Measurements from ENCODE around the gene CDC42BPA. TPM values are rescaled to one million over a fixed set of nuclear protein-coding genes. Genes with fewer than 3 reads are reported as not detected.

The CDC42BPA gene
- total RNA-seq (100 to 1,000 TPM; 105 to 109 TPM), polyA plus RNA-seq (ENCODE audit: insufficient read depth, low read depth, low replicate concordance) (39.9 TPM)
- long read RNA-seq, donor 1, partial matches to known transcripts, result 6 of 6 reads
- long read RNA-seq, donor 1, other reads (novel, unspliced or antisense), result 0 of 6 reads
- long read RNA-seq, donor 2, full-length matches to known transcripts, result 1 of 1 reads
- long read RNA-seq, donor 2, partial matches to known transcripts, result 0 of 1 reads
- long read RNA-seq, donor 2, other reads (novel, unspliced or antisense), result 0 of 1 reads

- intact Hi-C loops (cut with DNase I; ENCODE audit: low total_unique reads), result no loop called here
- Histone ChIP-seq H3K9me3 (no peaks in the 10 kb centered on the region), H3K4me1 (peaks cover 5% of the 10 kb centered on the region), H3K27ac (peak within 1 kb of the TSS; percentile 95 to 98), H3K27me3 (no peaks in the 10 kb centered on the region), H3K36me3 (ENCODE audit: low read depth, missing control alignments) (no peaks in the 10 kb centered on the region), H3K4me3 (peak within 1 kb of the TSS; percentile 75 to 94)
- TF ChIP-seq CTCF (IDR thresholded peaks at IDR 0.05), result no peak
- TF ChIP-seq POLR2A (IDR thresholded peaks at IDR 0.05), result no peak
- DNase-seq, result peak; percentile 87
- WGBS, 2 donors, result 1% methylated on average over 15 to 79 of the region's 98 CpGs
These were observed at the start of gene CDC42BPA for GRCh38 chr1:227318016-227318852. TSS of gene CDC42BPA (minus strand) at chr1:227318492. CDS start at chr1:227317182, 1,310 bp downstream.

GRCh38 chr1:227368009-227368408, 49.7 kb upstream of the CDC42BPA start:
- intact Hi-C loops (cut with DNase I; ENCODE audit: low total_unique reads), result no loop called here
- H3K36me3 ChIP-seq (ENCODE audit: low read depth, missing control alignments), result no peaks in the 10 kb centered on the region
- TF ChIP-seq CTCF (IDR thresholded peaks at IDR 0.05) (no peak), POLR2A (IDR thresholded peaks at IDR 0.05) (no peak)

GRCh38 chr1:227365473-227366431, 47.5 kb upstream of the CDC42BPA start:
- 89 to 90% methylated on average over 8 of the region's 8 CpGs for WGBS, 2 donors
- intact Hi-C loops (cut with DNase I; ENCODE audit: low total_unique reads), result no loop called here
- H3K36me3 ChIP-seq (ENCODE audit: low read depth, missing control alignments), result no peaks in the 10 kb centered on the region
- no peak for DNase-seq
- TF ChIP-seq POLR2A (IDR thresholded peaks at IDR 0.05), result no peak
- no peak for TF ChIP-seq CTCF (IDR thresholded peaks at IDR 0.05)
- no peaks in the 10 kb centered on the region for H3K27me3 ChIP-seq
- H3K4me3 ChIP-seq, result no peak overlapping the region
- H3K27ac ChIP-seq, result no peak overlapping the region
- no peaks in the 10 kb centered on the region for H3K9me3 ChIP-seq
- peaks cover 4% of the 10 kb centered on the region for H3K4me1 ChIP-seq

More at GRCh38 chr1:227368009-227368408, 49.7 kb upstream of the CDC42BPA start:
- no peak overlapping the region for H3K4me3 ChIP-seq
- DNase-seq, result no peak
- H3K27me3 ChIP-seq, result no peaks in the 10 kb centered on the region
- no peaks in the 10 kb centered on the region for H3K9me3 ChIP-seq
- WGBS, 2 donors, result 92 to 97% methylated on average over 1 of the region's 1 CpG
- H3K4me1 ChIP-seq, result peaks cover 4% of the 10 kb centered on the region
- no peak overlapping the region for H3K27ac ChIP-seq

- WGBS, 2 donors, result 76 to 81% methylated on average over 2 of the region's 2 CpGs
- H3K4me3 ChIP-seq, result no peak overlapping the region
- H3K27ac ChIP-seq, result no peak overlapping the region
- no peaks in the 10 kb centered on the region for H3K9me3 ChIP-seq
- H3K4me1 ChIP-seq, result peaks cover 4% of the 10 kb centered on the region
- no peak for TF ChIP-seq CTCF (IDR thresholded peaks at IDR 0.05)
- TF ChIP-seq POLR2A (IDR thresholded peaks at IDR 0.05), result no peak
- no peaks in the 10 kb centered on the region for H3K36me3 ChIP-seq (ENCODE audit: low read depth, missing control alignments)
- intact Hi-C loops (cut with DNase I; ENCODE audit: low total_unique reads), result no loop called here
- no peaks in the 10 kb centered on the region for H3K27me3 ChIP-seq
- no peak for DNase-seq
These were observed 46.4 kb upstream of the CDC42BPA start for GRCh38 chr1:227364657-227365056.

All from testis (tissue), 5 donors.